GM18909 (cell line): ENCODE results near the gene WFDC9.
A peak's percentile ranks its signal among the peaks of the same experiment; 100 is the strongest.
"Not testable (repeated sequence)": the region's sequence is repeated elsewhere in the genome, so short reads cannot be mapped to it uniquely, and the experiment has no call there.

Experiments used
- ATAC-seq: cut with Tn5 transposase; IDR thresholded peaks from one replicate; pipeline ENCODE4 v1.9.1; 2021; ENCODE audit warnings: mild to moderate bottlenecking; ENCODE audit not compliant: unreplicated experiment, poor library complexity

WFDC9 gene

GRCh38 chr20:45593498-45593897 is 37.6 kb downstream of the WFDC9 start:
- ATAC-seq: no peak

- ATAC-seq: peak; percentile 48
Observed at GRCh38 chr20:45592574-45593189, 38.4 kb downstream of the WFDC9 start.

- ATAC-seq: no peak
Observed at GRCh38 chr20:45589725-45590124, 41.4 kb downstream of the WFDC9 start.

GRCh38 chr20:45588800-45589199 is 42.3 kb downstream of the WFDC9 start:
- no peak for ATAC-seq

- not testable (repeated sequence) for ATAC-seq
Observed at GRCh38 chr20:45585986-45586385, 45.1 kb downstream of the WFDC9 start.

- not testable (repeated sequence) for ATAC-seq
Observed at GRCh38 chr20:45584294-45584693, 46.8 kb downstream of the WFDC9 start.

GRCh38 chr20:45583502-45583901 is 47.6 kb downstream of the WFDC9 start:
- no peak for ATAC-seq

- no peak for ATAC-seq
Observed at GRCh38 chr20:45581702-45582101, 49.4 kb downstream of the WFDC9 start.

GRCh38 chr20:45579184-45579583 is 51.9 kb downstream of the WFDC9 start, which contains the start of gene WFDC8:
WFDC8 (minus strand) TSS chr20:45579284; CDS start chr20:45579247, 37 bp downstream.
- no peak for ATAC-seq

GRCh38 chr20:45578231-45578630 is 52.9 kb downstream of the WFDC9 start:
- no peak for ATAC-seq

DNA sequence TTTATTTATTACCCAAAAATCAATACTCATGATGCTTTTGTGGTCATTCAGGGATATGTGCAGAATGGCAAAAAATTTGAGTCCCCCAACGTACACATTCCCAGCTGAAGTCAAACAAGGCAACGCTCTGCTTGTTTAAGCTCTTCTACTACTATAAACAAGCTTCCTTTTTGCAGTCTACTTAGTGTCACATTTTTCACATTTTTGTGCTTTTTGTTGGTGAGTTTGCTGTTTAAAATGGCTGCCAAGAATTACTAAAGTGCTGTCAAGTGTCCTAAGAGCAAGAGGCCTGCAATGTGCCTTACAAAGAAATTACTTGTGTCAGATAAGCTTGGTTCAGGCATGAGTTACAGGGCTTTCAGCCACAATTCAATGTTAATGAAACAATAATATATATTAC is 54.1 kb downstream of the WFDC9 start:
- no peak for ATAC-seq

- ATAC-seq: no peak
Observed at GRCh38 chr20:45575931-45576330, 55.2 kb downstream of the WFDC9 start.

- not testable (repeated sequence) for ATAC-seq
Observed at GRCh38 chr20:45569650-45570049, 61.4 kb downstream of the WFDC9 start.

GRCh38 chr20:45564760-45565276 is 66.3 kb downstream of the WFDC9 start:
- ATAC-seq: no peak
